Tibial artery (tissue), 4 donors: ENCODE results near the gene SERPINB6.

Source experiments
- DNase-seq, 2 donors: peaks; one replicate each; pipeline ENCODE4 v3.0.0-alpha.2; 2019
- H3K27ac ChIP-seq, 2 donors: fragments of 200-600 bp; sonication (generic) in 1 of 2; 1 replicate in 1 of 2; 2 replicates in 1 of 2; pipeline ENCODE4 v1.5.1; 2018 to 2019; ENCODE audit warnings: mild to moderate bottlenecking in 1 of 2
- H3K27me3 ChIP-seq, 2 donors: fragments of 200-600 bp; sonication (generic) in 1 of 2; one replicate each; pipeline versions ENCODE4 v1.5.1 to v1.6.0; 2016 to 2019
- H3K36me3 ChIP-seq, 3 donors: fragments of 200-600 bp; sonication (generic) in 2 of 3; one replicate each; pipeline ENCODE4 v1.5.1; 2016 to 2019; ENCODE audit warnings: mild to moderate bottlenecking in 2 of 3
- H3K4me1 ChIP-seq, 4 donors: fragments of 200-600 bp; sonication (generic) in 2 of 4; 1 replicate in 3 of 4; 2 replicates in 1 of 4; pipeline ENCODE4 v1.5.1; 2016 to 2019
- H3K4me3 ChIP-seq, 2 donors: fragments of 200-600 bp; sonication (generic) in 1 of 2; 1 replicate in 1 of 2; 2 replicates in 1 of 2; pipeline ENCODE4 v1.5.1; 2018 to 2019; ENCODE audit warnings: mild to moderate bottlenecking in 2 of 2
- H3K9me3 ChIP-seq, 3 donors: fragments of 200-600 bp; sonication (generic) in 1 of 3; one replicate each; pipeline ENCODE4 v1.5.1; 2016 to 2019
- intact Hi-C: fragments of 100-400 bp; cut with DNase I; formaldehyde crosslinking; loops from one replicate; pipeline ENCODE4 v1.15.0; 2023; ENCODE audit warnings: low total_unique reads
- TF ChIP-seq, protein P1 (sequence below), 2 experiments: fragments of 200-600 bp in 1 of 2; fragments of 450-650 bp in 1 of 2; IDR thresholded peaks; one replicate each; pipeline ENCODE4 v1.5.1; 2017 to 2019; ENCODE audit warnings: antibody characterized with exemption in 2 of 2, mild to moderate bottlenecking in 1 of 2, moderate library complexity in 1 of 2

The SERPINB6 gene

DNA sequence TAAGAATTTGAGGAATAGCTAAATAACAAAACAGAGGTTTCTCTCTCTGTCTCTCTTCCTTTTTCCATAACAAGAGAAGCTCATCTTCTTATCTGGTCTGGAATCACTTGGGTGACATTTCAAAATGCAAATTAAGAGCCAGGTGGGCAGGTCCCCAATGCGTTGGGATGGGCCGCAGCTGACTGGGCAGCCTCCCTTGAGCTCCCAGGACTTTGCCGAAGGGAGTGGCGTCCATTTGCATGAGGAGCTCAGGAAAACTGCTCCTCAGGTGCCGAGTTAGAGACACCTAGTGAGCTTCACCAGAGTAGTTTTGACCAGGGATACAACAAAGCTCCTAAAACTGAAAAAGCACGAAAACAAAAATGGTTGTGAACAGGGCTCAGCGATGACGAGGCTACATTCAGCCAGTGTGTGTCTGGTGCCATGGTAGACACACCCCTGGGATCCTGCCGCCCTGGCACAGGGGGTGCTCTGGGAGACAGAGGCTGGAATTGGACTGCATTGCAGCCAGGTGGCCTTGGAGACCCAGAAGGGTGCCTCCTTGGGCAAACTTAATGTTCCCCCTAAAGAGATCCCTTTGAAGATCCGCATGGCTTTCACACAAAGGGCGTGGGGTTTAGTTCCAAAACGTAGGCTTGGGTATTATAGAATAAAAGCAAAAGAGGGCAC is 13.5 kb upstream of the SERPINB6 start:
- peaks cover 5 to 46% (median 35%) of the 10 kb centered on the region in 4 donors for H3K4me1 ChIP-seq
- intact Hi-C loops = loop anchor here (5.0 kb wide), 1 partner anchor 143 kb away; the partner anchor contains the start of gene SERPINB1
- no peak overlapping the region for H3K27ac ChIP-seq

DNA sequence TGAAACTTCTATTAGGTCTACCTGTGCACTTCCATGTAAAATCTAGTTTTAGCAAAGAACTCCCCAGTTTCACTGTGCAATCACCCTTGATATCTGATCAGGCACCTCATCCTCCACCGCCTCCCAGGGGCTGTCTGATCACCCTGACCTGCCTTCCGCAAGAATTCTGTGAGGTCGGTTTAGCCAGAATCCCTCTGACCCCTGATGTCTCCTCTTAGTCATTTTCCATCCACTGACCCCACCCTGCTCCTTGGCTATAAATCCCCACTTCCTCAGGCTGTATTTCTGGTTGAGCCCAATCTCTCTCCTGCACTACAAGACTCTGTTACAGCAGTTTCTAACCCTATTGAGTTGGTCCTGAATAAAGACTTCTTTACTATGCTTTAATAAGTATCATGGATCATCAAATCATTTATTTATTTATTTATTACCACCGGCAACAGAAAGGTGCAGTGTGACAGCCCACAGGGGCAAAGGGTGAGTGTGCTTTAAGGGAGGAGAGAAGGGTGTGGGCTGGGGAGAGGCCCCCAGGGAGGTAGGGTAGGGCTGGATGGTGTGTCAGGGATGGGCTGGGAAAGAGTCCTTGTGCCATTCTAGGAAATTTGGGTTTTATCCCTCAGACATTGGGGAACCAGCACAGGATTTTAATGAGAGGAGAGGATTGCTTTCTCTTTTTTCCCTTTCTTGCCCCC is 11.2 kb upstream of the SERPINB6 start:
- H3K4me1 ChIP-seq = peaks cover 5 to 38% (median 28%) of the 10 kb centered on the region in 4 donors
- H3K27me3 ChIP-seq = no peaks in the 10 kb centered on the region
- DNase-seq = no peak
- no peaks in the 10 kb centered on the region for H3K36me3 ChIP-seq
- peak overlapping the region; percentile 92 to 93 for H3K27ac ChIP-seq
- TF ChIP-seq, protein P1, sequence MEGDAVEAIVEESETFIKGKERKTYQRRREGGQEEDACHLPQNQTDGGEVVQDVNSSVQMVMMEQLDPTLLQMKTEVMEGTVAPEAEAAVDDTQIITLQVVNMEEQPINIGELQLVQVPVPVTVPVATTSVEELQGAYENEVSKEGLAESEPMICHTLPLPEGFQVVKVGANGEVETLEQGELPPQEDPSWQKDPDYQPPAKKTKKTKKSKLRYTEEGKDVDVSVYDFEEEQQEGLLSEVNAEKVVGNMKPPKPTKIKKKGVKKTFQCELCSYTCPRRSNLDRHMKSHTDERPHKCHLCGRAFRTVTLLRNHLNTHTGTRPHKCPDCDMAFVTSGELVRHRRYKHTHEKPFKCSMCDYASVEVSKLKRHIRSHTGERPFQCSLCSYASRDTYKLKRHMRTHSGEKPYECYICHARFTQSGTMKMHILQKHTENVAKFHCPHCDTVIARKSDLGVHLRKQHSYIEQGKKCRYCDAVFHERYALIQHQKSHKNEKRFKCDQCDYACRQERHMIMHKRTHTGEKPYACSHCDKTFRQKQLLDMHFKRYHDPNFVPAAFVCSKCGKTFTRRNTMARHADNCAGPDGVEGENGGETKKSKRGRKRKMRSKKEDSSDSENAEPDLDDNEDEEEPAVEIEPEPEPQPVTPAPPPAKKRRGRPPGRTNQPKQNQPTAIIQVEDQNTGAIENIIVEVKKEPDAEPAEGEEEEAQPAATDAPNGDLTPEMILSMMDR (IDR thresholded peaks at IDR 0.05) = no peak
- H3K9me3 ChIP-seq = no peaks in the 10 kb centered on the region
- intact Hi-C loops = no loop called here
- H3K4me3 ChIP-seq = no peak overlapping the region

More for the DNA sequence above, 13.5 kb upstream of the SERPINB6 start:
- H3K36me3 ChIP-seq = no peaks in the 10 kb centered on the region
- H3K4me3 ChIP-seq = no peak overlapping the region
- no peak for DNase-seq
- no peaks in the 10 kb centered on the region for H3K9me3 ChIP-seq
- no peaks in the 10 kb centered on the region for H3K27me3 ChIP-seq
- TF ChIP-seq, protein P1 (IDR thresholded peaks at IDR 0.05) = no peak

DNA sequence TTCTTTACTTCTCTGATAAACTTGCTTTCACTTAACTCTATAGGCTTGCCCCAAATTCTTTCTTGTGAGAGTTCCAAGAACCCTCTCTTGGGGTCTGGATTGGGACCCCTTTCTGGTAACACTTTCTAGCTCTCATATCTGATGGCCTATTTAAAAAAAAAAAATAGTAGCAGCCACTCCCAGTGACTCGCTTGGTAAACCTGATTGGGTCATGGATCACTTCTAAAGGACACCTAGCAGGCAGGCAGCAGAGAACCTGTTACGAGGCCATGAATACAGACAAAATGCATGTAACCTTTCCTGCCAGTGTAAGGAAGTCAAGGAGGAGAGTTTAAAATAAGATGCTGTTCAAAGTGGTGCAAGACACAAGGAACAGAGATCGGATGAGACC is 9.1 kb upstream of the SERPINB6 start:
- intact Hi-C loops = no loop called here
- Histone ChIP-seq H3K9me3 (no peaks in the 10 kb centered on the region), H3K4me1 (peaks cover 5 to 27% (median 21%) of the 10 kb centered on the region in 4 donors), H3K36me3 (no peaks in the 10 kb centered on the region), H3K27me3 (no peaks in the 10 kb centered on the region), H3K4me3 (no peak overlapping the region), H3K27ac (peak overlapping the region; percentile 92 to 93)
- DNase-seq = no peak
- TF ChIP-seq, protein P1 (IDR thresholded peaks at IDR 0.05) = no peak

DNA sequence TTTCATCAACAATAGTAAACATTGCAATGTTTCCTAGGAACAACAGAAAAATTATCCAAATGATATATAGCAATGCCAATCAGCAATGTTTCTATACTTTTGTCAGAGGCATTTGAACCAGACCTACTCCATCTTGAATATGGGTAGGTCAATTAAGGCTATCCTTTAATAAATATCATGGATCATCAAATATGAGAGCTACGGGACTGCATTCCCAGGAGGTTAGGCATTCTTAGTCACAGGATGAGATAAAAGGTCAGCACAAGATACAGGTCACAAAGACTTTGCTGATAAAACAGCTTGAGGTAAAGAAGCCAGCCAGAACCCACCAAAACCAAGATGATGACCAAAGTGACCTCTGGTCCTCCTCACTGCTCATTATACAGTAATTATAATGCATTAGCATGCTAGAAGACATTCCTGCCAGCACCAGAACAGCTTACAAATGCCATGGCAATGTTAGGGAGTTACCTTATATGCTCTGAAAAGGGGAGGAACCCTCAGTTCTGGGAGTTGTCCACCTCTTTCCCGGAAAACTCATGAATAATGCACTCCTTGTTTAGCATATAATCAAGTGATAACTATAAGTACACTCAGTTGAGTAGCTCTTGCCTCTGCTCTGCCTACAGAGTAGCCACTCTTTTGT is 8.6 kb upstream of the SERPINB6 start:
- intact Hi-C loops = no loop called here
- H3K27me3 ChIP-seq = no peaks in the 10 kb centered on the region
- peak overlapping the region in 1 of 2 donors; percentile 93 for H3K27ac ChIP-seq
- H3K4me3 ChIP-seq = no peak overlapping the region
- H3K4me1 ChIP-seq = peaks cover 5 to 27% (median 21%) of the 10 kb centered on the region in 4 donors
- DNase-seq = no peak
- TF ChIP-seq, protein P1 (IDR thresholded peaks at IDR 0.05) = no peak
- no peaks in the 10 kb centered on the region for H3K9me3 ChIP-seq
- no peaks in the 10 kb centered on the region for H3K36me3 ChIP-seq

DNA sequence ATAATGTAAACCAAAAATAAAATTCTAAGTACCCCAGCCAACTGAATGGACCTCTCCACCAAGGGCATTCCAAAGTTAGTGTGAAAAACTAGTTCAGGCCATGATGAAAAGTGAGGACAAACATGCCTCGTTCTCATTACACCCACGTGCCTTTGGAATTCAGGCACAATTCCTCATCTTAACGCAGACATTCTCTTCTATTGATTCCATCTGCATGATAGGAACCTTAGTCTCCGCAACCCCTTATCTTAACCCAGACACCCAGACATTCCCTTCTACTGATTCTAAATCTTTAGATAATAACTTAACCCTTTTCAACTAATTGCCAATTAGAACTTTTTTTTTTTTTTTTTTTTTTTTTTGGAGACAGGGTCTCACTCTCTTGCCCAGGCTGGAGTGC is 7.6 kb upstream of the SERPINB6 start:
- no peak for DNase-seq
- TF ChIP-seq, protein P1 (IDR thresholded peaks at IDR 0.05) = no peak
- intact Hi-C loops = no loop called here
- Histone ChIP-seq H3K4me3 (no peak overlapping the region), H3K36me3 (no peaks in the 10 kb centered on the region), H3K4me1 (peaks cover 5 to 27% (median 21%) of the 10 kb centered on the region in 4 donors), H3K27me3 (no peaks in the 10 kb centered on the region), H3K9me3 (no peaks in the 10 kb centered on the region), H3K27ac (no peak overlapping the region)
